GM12878 (cell line): Measurements from ENCODE around the gene HNMT. TPM values are rescaled to one million over a fixed set of nuclear protein-coding genes. Genes with fewer than 3 reads are reported as not detected.

Experiments used
- ATAC-seq: fragments of 200-7000 bp; cut with Tn5 transposase; 3 replicates; pipeline ENCODE4 v1.9.1; 2020; ENCODE audit warnings: mild to moderate bottlenecking, moderate library complexity
- BruUV-seq: library from RNA; stranded (reverse); fragments of 400-500 nt; replicated peaks from 2 replicates; lab custom pipeline; 2021; lab: Mats Ljungman, UMichigan
- CTCF ChIA-PET: fragments of 300-600 bp; sonication (Branson Sonifier 250); formaldehyde crosslinking; extraction: SDS; loops from one replicate; lab custom pipeline; 2021; ENCODE audit warnings: inconsistent platforms; lab: Yijun Ruan, JAX
- POLR2A ChIA-PET: fragments of 350-600 bp; formaldehyde crosslinking; extraction: SDS; loops from one replicate; lab custom pipeline; 2021; ENCODE audit warnings: inconsistent platforms; lab: Charles Lee
- RAD21 ChIA-PET: fragments of 300-600 bp; sonication (Branson Sonifier 250); formaldehyde crosslinking; loops from one replicate; lab custom pipeline; 2023; ENCODE audit warnings: antibody characterized with exemption; ENCODE audit not compliant: unreplicated experiment; lab: Charles Lee
- SMC1A ChIA-PET: fragments of 300-600 bp; sonication (Branson Sonifier 250); formaldehyde crosslinking; loops from one replicate; lab custom pipeline; 2023; ENCODE audit not compliant: unreplicated experiment, uncharacterized antibody; lab: Charles Lee
- DNase-seq: peaks from one replicate; pipeline ENCODE4 v3.0.0-alpha.2; 2011; ENCODE audit warnings: low read depth, low spot score
- FAIRE-seq: peaks from 3 replicates; lab custom pipeline; 2011; peaks lifted over from hg19 to GRCh38; lab: Jason Lieb, UNC
- H2AFZ ChIP-seq: 2 replicates; pipeline ENCODE4 v1.6.0; 2011; ENCODE audit warnings: low read depth, low read length, control low read depth; ENCODE audit not compliant: control insufficient read depth
- H3K27ac ChIP-seq: 2 replicates; pipeline ENCODE4 v1.5.1; 2011; ENCODE audit warnings: control low read depth; ENCODE audit not compliant: control insufficient read depth, insufficient read depth
- H3K27me3 ChIP-seq, 2 experiments: replicated peaks in 1 of 2; 2 replicates each; pipeline versions ENCODE4 v1.6.0 to v1.6.1; 2011; ENCODE audit warnings: low read length in 1 of 2; ENCODE audit not compliant: control insufficient read depth in 2 of 2, insufficient read depth in 2 of 2
- H3K36me3 ChIP-seq, 2 experiments: 2 replicates each; pipeline ENCODE4 v1.5.1; 2011; ENCODE audit warnings: low read length in 1 of 2; ENCODE audit not compliant: control insufficient read depth in 2 of 2, insufficient read depth in 2 of 2
- H3K4me1 ChIP-seq: 2 replicates; pipeline ENCODE4 v1.6.1; 2011; ENCODE audit warnings: mild to moderate bottlenecking, low read length, moderate library complexity, mixed read lengths; ENCODE audit not compliant: control insufficient read depth, insufficient read depth
- H3K4me2 ChIP-seq: 2 replicates; pipeline ENCODE4 v1.6.0; 2011; ENCODE audit warnings: control low read depth; ENCODE audit not compliant: control insufficient read depth, insufficient read depth
- H3K4me3 ChIP-seq: fragments of 200-600 bp; sonication (generic); 2 replicates; pipeline ENCODE4 v1.5.1; 2016
- H3K79me2 ChIP-seq: 2 replicates; pipeline ENCODE4 v1.6.0; 2011; ENCODE audit warnings: low read length; ENCODE audit not compliant: control insufficient read depth, insufficient read depth
- H3K9ac ChIP-seq: 2 replicates; pipeline ENCODE4 v1.8.0; 2011; ENCODE audit warnings: low read length, control low read depth, mixed read lengths; ENCODE audit not compliant: control insufficient read depth, insufficient read depth
- H3K9me3 ChIP-seq: replicated peaks from 3 replicates; pipeline ENCODE4 v1.5.1; 2011; ENCODE audit warnings: mild to moderate bottlenecking, low read length; ENCODE audit not compliant: control insufficient read depth, insufficient read depth
- H4K20me1 ChIP-seq: 2 replicates; pipeline ENCODE4 v1.6.0; 2011; ENCODE audit not compliant: control insufficient read depth, insufficient read depth
- ASH2L ChIP-seq: fragments of 300-600, 200-600 bp; sonication (generic); IDR thresholded peaks from 2 replicates; pipeline ENCODE4 v1.6.1; 2017; ENCODE audit warnings: low read depth, mild to moderate bottlenecking, borderline replicate concordance
- FOXM1 ChIP-seq: IDR thresholded peaks from 2 replicates; pipeline ENCODE4 v1.6.1; 2012; ENCODE audit warnings: low read depth, mild to moderate bottlenecking, inconsistent platforms, low read length, moderate library complexity
- HDGF ChIP-seq: fragments of 450-650 bp; IDR thresholded peaks from 2 replicates; pipeline ENCODE4 v1.6.1; 2016; ENCODE audit warnings: antibody characterized with exemption
- IKZF1 ChIP-seq: fragments of 450-650 bp; conservative IDR thresholded peaks from 2 replicates; pipeline ENCODE4 v1.6.1; 2017; ENCODE audit warnings: antibody characterized with exemption, mild to moderate bottlenecking
- MLLT1 ChIP-seq: fragments of 450-650 bp; IDR thresholded peaks from 2 replicates; pipeline ENCODE4 v1.6.1; 2016; ENCODE audit warnings: mild to moderate bottlenecking
- MTA2 ChIP-seq: fragments of 450-650 bp; IDR thresholded peaks from 2 replicates; pipeline ENCODE4 v1.6.1; 2016; ENCODE audit warnings: low read depth, mild to moderate bottlenecking, moderate library complexity
- MYB ChIP-seq: fragments of 150-350 bp; IDR thresholded peaks from 2 replicates; pipeline ENCODE4 v1.6.1; 2014; ENCODE audit warnings: mild to moderate bottlenecking, low read depth, low read length, borderline replicate concordance
- NRF1 ChIP-seq: conservative IDR thresholded peaks from 2 replicates; pipeline ENCODE4 v1.6.1; 2011; ENCODE audit warnings: mild to moderate bottlenecking, low read depth, low read length, improper control_type of control experiment
- RELA ChIP-seq: fragments of 450-650 bp; IDR thresholded peaks from 2 replicates; pipeline ENCODE4 v1.8.0; 2014; ENCODE audit warnings: borderline replicate concordance; ENCODE audit not compliant: partially characterized antibody
- SMAD1 ChIP-seq: fragments of 450-650 bp; IDR thresholded peaks from 2 replicates; pipeline ENCODE4 v1.6.1; 2018; ENCODE audit warnings: mild to moderate bottlenecking, low read depth; ENCODE audit not compliant: partially characterized antibody
- SMARCA5 ChIP-seq: fragments of 450-650 bp; IDR thresholded peaks from 2 replicates; pipeline ENCODE4 v1.6.1; 2017; ENCODE audit warnings: mild to moderate bottlenecking
- TAF1 ChIP-seq: IDR thresholded peaks from 2 replicates; pipeline ENCODE4 v1.6.1; 2011; ENCODE audit warnings: mild to moderate bottlenecking, low read depth, low read length, borderline replicate concordance
- YBX1 ChIP-seq: fragments of 450-650 bp; IDR thresholded peaks from 2 replicates; pipeline ENCODE4 v1.6.1; 2016; ENCODE audit warnings: antibody characterized with exemption
- ZNF274 ChIP-seq: IDR thresholded peaks from one replicate; pipeline ENCODE4 v1.8.0; 2011; ENCODE audit not compliant: insufficient read length, insufficient read depth
- WGBS: methylation state at CpG from one replicate; pipeline ENCODE4 v1.1.6; 2016; ENCODE audit warnings: low lambda C conversion rate; ENCODE audit not compliant: insufficient replicate concordance, insufficient coverage; ENCODE audit errors: missing lambda C conversion rate; 5-methylcytosine and 5-hydroxymethylcytosine counted together
- in situ Hi-C: fragments of 300-500 bp; cut with MboI; formaldehyde crosslinking; loops from 9 replicates; pipeline ENCODE4 v1.14.3; 2018; ENCODE audit warnings: mixed read lengths
- intact Hi-C: fragments of 100-400 bp; cut with micrococcal nuclease; formaldehyde crosslinking; loops from one replicate; pipeline ENCODE4 v1.14.2; 2022; ENCODE audit not compliant: unreplicated experiment
- polyA plus RNA-seq, 11 experiments: library from polyadenylated mRNA; depleted of rRNA in 4 of 11; unstranded in 6 of 11; stranded (reverse) in 5 of 11; fragments of >200 nt; fragmentation: Nextera tagmentation in 4 of 11; fragmentation: Illumina TruSeq in 1 of 11; extraction: Ambion mirVana in 4 of 11; extraction: Trizol in 1 of 11; gene quantifications; 1 replicate in 1 of 11; 2 replicates in 10 of 11; pipeline versions ENCODE4 v1.2.1 to v1.2.3, GENCODE V29; 2011 to 2016; ENCODE audit warnings: inconsistent platforms in 2 of 11, missing spikeins in 2 of 11, low read depth in 1 of 11
- total RNA-seq, 4 experiments: library from RNA; depleted of rRNA in 3 of 4; stranded (reverse); fragments of >200 nt in 3 of 4; fragmentation: Illumina TruSeq in 1 of 4; extraction: Trizol in 1 of 4; gene quantifications; 2 replicates each; pipeline versions ENCODE4 v1.2.1 to v1.2.3, GENCODE V29; 2013 to 2021
- TF ChIP-seq, protein P1 (sequence below): fragments of 450-650 bp; IDR thresholded peaks from 2 replicates; pipeline ENCODE4 v1.6.1; 2018; ENCODE audit warnings: borderline replicate concordance, mild to moderate bottlenecking; ENCODE audit not compliant: partially characterized antibody
- TF ChIP-seq, protein P2 (sequence below): IDR thresholded peaks from 2 replicates; pipeline ENCODE4 v1.6.1; 2011; ENCODE audit warnings: mild to moderate bottlenecking, low read depth, low read length, moderate library complexity; ENCODE audit not compliant: insufficient replicate concordance

HNMT gene
- total and polyA plus RNA-seq, 10 of the 15 experiments (the other 5 are each of a cell fraction or from before 2014, with no cell fraction given) = not detected

- FAIRE-seq = no peak
- SMC1A ChIA-PET = interaction anchor here (0.6 kb wide), 1 partner anchor 23 kb away, joined by 3 read pairs; no protein-coding TSS in a partner anchor
- Histone ChIP-seq H3K4me1 (no peaks in the 10 kb centered on the region), H3K27ac (no peak overlapping the region), H3K4me3 (no peak overlapping the region), H3K27me3 (no peaks in the 10 kb centered on the region), H3K9ac (no peak overlapping the region)
- no TSS peak for BruUV-seq
- no peak for DNase-seq
- ATAC-seq = no peak
- intact Hi-C loops = no loop called here
- CTCF ChIA-PET = interaction anchor here (1.0 to 1.6 kb wide), 2 partner anchors 10 to 11 kb away, joined by 3 read pairs; no protein-coding TSS in a partner anchor
- POLR2A ChIA-PET = no interaction called here
- TF ChIP-seq FOXM1 (no peak), ZNF274 (no peak), TAF1 (no peak), HDGF (no peak), NRF1 (no peak), SMARCA5 (no peak), IKZF1 (no peak), MYB (no peak), YBX1 (no peak), RELA (no peak), SMAD1 (no peak), MTA2 (no peak), ASH2L (no peak), MLLT1 (no peak)
- TF ChIP-seq, protein P1, sequence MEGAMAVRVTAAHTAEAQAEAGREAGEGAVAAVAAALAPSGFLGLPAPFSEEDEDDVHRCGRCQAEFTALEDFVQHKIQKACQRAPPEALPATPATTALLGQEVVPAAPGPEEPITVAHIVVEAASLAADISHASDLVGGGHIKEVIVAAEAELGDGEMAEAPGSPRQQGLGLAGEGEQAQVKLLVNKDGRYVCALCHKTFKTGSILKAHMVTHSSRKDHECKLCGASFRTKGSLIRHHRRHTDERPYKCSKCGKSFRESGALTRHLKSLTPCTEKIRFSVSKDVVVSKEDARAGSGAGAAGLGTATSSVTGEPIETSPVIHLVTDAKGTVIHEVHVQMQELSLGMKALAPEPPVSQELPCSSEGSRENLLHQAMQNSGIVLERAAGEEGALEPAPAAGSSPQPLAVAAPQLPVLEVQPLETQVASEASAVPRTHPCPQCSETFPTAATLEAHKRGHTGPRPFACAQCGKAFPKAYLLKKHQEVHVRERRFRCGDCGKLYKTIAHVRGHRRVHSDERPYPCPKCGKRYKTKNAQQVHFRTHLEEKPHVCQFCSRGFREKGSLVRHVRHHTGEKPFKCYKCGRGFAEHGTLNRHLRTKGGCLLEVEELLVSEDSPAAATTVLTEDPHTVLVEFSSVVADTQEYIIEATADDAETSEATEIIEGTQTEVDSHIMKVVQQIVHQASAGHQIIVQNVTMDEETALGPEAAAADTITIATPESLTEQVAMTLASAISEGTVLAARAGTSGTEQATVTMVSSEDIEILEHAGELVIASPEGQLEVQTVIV = no peak
- TF ChIP-seq, protein P2, sequence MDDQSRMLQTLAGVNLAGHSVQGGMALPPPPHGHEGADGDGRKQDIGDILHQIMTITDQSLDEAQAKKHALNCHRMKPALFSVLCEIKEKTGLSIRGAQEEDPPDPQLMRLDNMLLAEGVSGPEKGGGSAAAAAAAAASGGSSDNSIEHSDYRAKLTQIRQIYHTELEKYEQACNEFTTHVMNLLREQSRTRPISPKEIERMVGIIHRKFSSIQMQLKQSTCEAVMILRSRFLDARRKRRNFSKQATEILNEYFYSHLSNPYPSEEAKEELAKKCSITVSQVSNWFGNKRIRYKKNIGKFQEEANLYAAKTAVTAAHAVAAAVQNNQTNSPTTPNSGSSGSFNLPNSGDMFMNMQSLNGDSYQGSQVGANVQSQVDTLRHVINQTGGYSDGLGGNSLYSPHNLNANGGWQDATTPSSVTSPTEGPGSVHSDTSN = no peak
- TF ChIP-seq, all 136 proteins: peak for 0
- RAD21 ChIA-PET = no interaction called here
- H3K36me3 ChIP-seq = no peaks in the 10 kb centered on the region
- WGBS = 0% methylated on average over 1 of the region's 1 CpG
- H2AFZ ChIP-seq = no peak overlapping the region
- no peaks in the 10 kb centered on the region for H3K79me2 ChIP-seq
- H4K20me1 ChIP-seq = no peaks in the 10 kb centered on the region
- no peak overlapping the region for H3K4me2 ChIP-seq
- H3K9me3 ChIP-seq = no peaks in the 10 kb centered on the region; the same call in 2 of the 3 replicates
- in situ Hi-C loops = no loop called here
Observed at GRCh38 chr2:137959166-137959565, 5.1 kb upstream of the HNMT start.
